ENCODE data around the gene CST6. TPM values are rescaled to one million over a fixed set of nuclear protein-coding genes. Genes with fewer than 3 reads are reported as not detected.

The CST6 gene
- total RNA-seq, 4 donors from 2014 or later: 734 to 2,600 (median 1,315) TPM

DNA sequence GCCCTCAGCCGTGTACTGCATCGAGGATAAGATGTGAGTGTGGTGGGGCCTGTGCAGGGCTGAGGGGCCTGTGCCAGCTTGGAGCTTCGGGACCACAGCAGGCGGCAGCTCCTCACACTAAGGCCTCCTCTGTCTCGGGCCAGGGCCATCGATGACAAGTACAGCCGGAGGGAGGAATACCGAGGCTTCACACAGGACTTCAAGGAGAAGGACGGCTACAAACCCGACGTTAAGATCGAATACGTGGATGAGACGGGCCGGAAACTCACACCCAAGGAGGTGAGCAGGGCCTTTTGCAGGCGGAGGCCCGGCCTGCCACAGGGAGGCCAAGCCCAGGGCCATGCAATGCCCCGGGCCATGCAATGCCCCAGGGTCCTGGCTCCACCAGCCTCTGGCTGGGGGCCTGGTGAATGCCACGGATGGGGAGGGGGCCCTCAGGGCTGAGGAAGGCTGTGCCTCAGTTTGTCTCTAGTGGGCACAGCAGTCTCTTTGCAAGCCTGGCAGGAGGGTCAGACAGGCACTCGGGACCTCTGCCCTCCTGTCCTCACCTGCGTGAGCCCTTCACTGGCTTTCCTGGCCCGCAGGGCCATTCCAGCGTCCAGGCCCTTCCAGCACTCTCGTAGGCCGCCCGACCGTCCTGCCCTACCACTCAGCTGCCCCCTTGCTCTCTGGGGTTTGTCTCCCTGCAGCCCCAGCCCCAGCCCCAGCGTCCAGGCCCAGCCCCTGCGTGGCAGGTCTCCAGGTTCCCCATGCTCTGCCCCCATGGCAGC is 34.0 kb upstream of the CST6 start:
- no peak for TF ChIP-seq POLR2A (IDR thresholded peaks at IDR 0.05)
- TF ChIP-seq, protein P1, sequence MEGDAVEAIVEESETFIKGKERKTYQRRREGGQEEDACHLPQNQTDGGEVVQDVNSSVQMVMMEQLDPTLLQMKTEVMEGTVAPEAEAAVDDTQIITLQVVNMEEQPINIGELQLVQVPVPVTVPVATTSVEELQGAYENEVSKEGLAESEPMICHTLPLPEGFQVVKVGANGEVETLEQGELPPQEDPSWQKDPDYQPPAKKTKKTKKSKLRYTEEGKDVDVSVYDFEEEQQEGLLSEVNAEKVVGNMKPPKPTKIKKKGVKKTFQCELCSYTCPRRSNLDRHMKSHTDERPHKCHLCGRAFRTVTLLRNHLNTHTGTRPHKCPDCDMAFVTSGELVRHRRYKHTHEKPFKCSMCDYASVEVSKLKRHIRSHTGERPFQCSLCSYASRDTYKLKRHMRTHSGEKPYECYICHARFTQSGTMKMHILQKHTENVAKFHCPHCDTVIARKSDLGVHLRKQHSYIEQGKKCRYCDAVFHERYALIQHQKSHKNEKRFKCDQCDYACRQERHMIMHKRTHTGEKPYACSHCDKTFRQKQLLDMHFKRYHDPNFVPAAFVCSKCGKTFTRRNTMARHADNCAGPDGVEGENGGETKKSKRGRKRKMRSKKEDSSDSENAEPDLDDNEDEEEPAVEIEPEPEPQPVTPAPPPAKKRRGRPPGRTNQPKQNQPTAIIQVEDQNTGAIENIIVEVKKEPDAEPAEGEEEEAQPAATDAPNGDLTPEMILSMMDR (IDR thresholded peaks at IDR 0.05): no peak
- DNase-seq (ENCODE audit: low spot score in 2 of 2): no peak
- intact Hi-C loops (cut with DNase I; ENCODE audit: low total_unique reads): no loop called here
- H3K4me3 ChIP-seq (ENCODE audit: low read depth, poor library complexity, severe bottlenecking): no peak overlapping the region
- WGBS, 2 donors: 87 to 94% methylated on average over 27 to 28 of the region's 29 CpGs

DNA sequence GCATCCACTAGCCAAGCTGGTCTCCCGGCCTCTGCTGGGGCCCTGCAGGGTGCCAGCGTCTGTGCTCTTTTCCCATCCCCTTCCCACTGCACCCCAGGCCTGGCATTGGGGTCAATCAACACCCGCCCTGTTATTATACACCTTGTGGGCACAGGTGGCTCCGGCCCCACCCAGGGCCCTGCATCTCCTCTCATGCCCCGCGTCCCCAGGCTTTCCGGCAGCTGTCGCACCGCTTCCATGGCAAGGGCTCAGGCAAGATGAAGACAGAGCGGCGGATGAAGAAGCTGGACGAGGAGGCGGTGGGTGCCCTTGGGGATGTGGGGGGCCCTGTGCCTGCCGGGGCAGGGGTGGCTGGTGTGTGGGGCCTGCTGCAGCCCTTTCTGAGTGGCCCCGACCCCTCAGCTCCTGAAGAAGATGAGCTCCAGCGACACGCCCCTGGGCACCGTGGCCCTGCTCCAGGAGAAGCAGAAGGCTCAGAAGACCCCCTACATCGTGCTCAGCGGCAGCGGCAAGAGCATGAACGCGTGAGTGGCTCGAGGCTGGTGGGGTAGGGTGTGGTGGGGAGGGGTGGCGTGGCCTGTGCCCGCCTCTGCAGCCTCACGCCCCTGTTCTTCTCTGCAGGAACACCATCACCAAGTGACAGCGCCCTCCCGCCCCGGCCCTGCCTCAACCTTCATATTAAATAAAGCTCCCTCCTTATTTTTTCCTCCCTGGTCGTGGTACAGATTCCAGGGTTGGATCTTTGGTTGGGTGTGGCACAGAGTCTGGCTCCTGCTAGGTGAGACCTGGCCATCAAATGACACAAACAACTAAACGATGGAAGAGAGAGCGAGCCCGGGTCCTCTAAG is 33.2 kb upstream of the CST6 start:
- H3K4me3 ChIP-seq (ENCODE audit: low read depth, poor library complexity, severe bottlenecking): no peak overlapping the region
- intact Hi-C loops (cut with DNase I; ENCODE audit: low total_unique reads): no loop called here
- no peak for DNase-seq (ENCODE audit: low spot score in 2 of 2)
- no peak for TF ChIP-seq POLR2A (IDR thresholded peaks at IDR 0.05)
- TF ChIP-seq, protein P1 (IDR thresholded peaks at IDR 0.05): no peak
- WGBS, 2 donors: 87 to 91% methylated on average over 29 to 34 of the region's 34 CpGs

DNA sequence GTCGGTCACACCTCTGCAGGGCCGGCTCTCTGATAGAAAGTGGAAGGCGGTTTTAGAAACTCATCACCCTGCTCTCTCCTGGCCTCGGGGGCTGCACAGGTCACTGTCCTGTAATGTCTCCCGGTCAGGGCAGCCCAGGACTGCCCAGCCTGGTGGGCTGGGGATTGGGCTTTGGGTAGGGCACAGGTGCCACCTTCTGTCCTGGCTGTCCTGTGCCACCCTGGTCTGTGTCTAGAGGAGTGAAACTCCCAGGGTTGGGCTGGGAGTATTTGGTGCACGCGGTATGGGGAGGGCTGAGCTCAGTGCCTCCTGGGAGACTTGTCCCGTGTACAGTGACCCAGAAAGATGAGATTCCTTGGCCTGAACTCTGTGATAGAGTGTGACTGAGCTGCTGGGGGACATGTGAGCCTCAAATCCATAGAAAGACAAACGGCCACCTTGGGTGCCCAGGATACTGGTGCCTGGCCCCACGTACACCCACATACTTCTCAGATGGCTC is 32.5 kb upstream of the CST6 start:
- no peak for TF ChIP-seq POLR2A (IDR thresholded peaks at IDR 0.05)
- TF ChIP-seq, protein P1 (IDR thresholded peaks at IDR 0.05): no peak
- intact Hi-C loops (cut with DNase I; ENCODE audit: low total_unique reads): no loop called here
- 81 to 83% methylated on average over 10 of the region's 10 CpGs for WGBS, 2 donors
- no peak overlapping the region for H3K4me3 ChIP-seq (ENCODE audit: low read depth, poor library complexity, severe bottlenecking)
- DNase-seq (ENCODE audit: low spot score in 2 of 2): no peak

DNA sequence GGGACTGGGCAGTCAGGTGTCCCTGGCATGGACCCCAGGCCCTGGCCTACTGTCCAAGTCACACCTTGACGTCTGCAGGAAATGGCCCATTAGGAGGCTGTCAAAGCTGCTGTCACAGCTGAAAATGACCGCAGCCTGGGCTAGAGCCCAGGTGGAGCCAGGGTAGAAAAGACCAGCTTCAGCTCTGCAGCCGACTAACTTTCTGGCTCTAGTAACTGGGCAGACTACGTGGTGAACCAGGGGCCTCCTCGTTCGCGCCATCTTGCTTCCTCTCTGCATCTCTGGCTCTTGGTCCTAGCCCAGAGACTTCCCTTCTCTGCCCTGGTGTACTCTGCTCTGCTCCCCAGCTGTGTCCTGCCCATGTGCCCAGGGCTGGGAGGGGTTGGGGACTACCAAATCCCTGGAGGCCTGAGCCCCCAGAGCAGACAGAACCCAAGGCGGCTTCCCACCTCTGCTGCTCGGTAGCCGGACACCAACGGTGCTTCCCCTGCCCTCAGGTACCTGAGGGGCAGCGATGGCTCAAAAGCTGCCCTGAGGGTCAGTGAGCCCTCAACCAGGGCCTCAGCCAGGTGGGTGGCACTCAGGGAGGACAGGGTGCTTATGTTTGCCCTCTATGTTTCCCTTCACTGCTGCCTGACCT is 30.6 kb upstream of the CST6 start:
- TF ChIP-seq, protein P1 (IDR thresholded peaks at IDR 0.05): no peak
- TF ChIP-seq POLR2A (IDR thresholded peaks at IDR 0.05): no peak
- no peak for DNase-seq (ENCODE audit: low spot score in 2 of 2)
- 74 to 81% methylated on average over 7 to 10 of the region's 12 CpGs for WGBS, 2 donors
- H3K4me3 ChIP-seq (ENCODE audit: low read depth, poor library complexity, severe bottlenecking): no peak overlapping the region
- intact Hi-C loops (cut with DNase I; ENCODE audit: low total_unique reads): loop anchor here (10.0 kb wide), 1 partner anchor 276 kb away; no protein-coding TSS in a partner anchor

DNA sequence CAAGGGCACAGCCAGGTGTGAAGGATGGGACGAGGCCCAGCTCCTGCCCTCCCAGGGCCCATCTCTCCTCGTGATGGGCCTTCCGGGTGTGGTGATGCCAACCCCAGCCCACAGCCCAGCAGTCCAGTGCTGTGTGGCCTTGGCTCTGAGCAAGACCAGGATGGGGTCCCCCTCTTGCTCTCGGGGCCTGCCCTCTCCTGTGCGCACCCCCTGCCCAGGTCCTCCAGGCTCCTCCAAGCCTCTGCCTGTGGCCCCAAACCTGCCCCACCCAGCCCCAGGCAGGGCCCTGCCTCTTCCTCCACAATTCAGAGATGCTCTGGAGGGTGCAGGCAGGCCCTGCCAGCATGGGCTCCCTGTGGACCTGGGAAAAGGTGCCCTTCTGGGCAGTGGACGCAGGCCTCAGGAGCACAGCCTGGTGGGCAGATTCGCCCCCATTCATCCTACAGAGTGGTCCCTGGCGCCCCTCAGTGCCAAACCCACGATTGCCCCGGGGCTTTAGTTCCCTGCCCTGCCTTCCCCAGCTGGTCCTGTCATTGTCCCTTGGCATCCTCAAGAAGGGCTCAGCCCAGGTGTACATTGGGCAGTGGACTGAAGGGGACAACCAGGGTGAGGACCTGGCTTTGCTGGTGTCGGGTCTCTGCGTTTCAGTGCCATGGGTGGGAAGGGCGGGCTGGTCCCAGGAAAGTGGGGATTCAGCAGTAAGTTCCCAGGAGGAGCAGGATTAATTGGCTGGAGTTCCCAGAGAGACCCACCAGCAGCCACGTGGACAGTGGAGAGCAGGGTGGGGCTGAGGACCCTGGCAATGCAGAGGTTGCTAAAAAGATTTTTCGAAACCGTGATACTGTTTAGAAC is 29.6 kb upstream of the CST6 start:
- intact Hi-C loops (cut with DNase I; ENCODE audit: low total_unique reads): loop anchor here (10.0 kb wide), 1 partner anchor 277 kb away; no protein-coding TSS in a partner anchor
- WGBS, 2 donors: 68 to 72% methylated on average over 14 to 16 of the region's 16 CpGs
- no peak for DNase-seq (ENCODE audit: low spot score in 2 of 2)
- TF ChIP-seq POLR2A (IDR thresholded peaks at IDR 0.05): no peak
- TF ChIP-seq, protein P1 (IDR thresholded peaks at IDR 0.05): no peak
- H3K4me3 ChIP-seq (ENCODE audit: low read depth, poor library complexity, severe bottlenecking): no peak overlapping the region

Measured in lower leg skin (tissue), 4 donors.